ENCODE data around the gene OTUB2. TPM values are rescaled to one million over a fixed set of nuclear protein-coding genes. Genes with fewer than 3 reads are reported as not detected.

OTUB2 gene
- total and polyA plus RNA-seq, 2 of the 8 experiments (the other 6 are each of a cell fraction or from before 2014, with no cell fraction given): 2.2 to 4.2 TPM

- WGBS, 2 experiments (ENCODE audit: extremely low coverage in 1 of 2, insufficient coverage in 1 of 2, insufficient read length in 1 of 2, insufficient replicate concordance in 2 of 2, low coverage in 1 of 2, low lambda C conversion rate in 2 of 2, missing lambda C conversion rate in 1 of 2): 91% methylated on average over 4 of the region's 4 CpGs; no CpG with 5 or more reads in 1 of the 2 experiments
- Histone ChIP-seq H2AFZ (ENCODE audit: low read length) (no peak overlapping the region), H3K79me1 (ENCODE audit: low read depth, low read length) (peaks cover 3% of the 10 kb centered on the region), H3K56ac (replicated peaks; ENCODE audit: insufficient read length, low read depth, low read length) (no peak overlapping the region), H3K23me2 (ENCODE audit: low read depth, low read length) (peaks cover 5% of the 10 kb centered on the region; the same call in 1 of the 2 replicates), H3K4me1 (replicated peaks in 1 of 4; ENCODE audit: control insufficient read depth in 3 of 4, insufficient read depth in 4 of 4, low read length in 3 of 4) (peaks cover 0 to 6% (median 3%) of the 10 kb centered on the region in 4 experiments; a peak in 2 of 7 replicates), H3K79me2 (ENCODE audit: control insufficient read depth in 1 of 2, insufficient read depth in 2 of 2, low read length in 2 of 2) (no peaks in the 10 kb centered on the region), H3K4ac (replicated peaks; ENCODE audit: insufficient read length, low read depth, low read length) (no peak overlapping the region), H4K91ac (replicated peaks; ENCODE audit: insufficient read length, low read length) (no peak overlapping the region), H2AK5ac (ENCODE audit: low read depth, low read length) (no peak overlapping the region), H2BK120ac (replicated peaks; ENCODE audit: low read depth, low read length) (no peak overlapping the region), H3K4me2 (ENCODE audit: insufficient read depth in 1 of 2, low read depth in 2 of 2, low read length in 2 of 2) (no peak overlapping the region), H4K20me1 (replicated peaks in 1 of 2; ENCODE audit: control insufficient read depth in 1 of 2, insufficient read depth in 2 of 2, low read length in 2 of 2) (no peaks in the 10 kb centered on the region), H2BK20ac (ENCODE audit: low read length) (no peak overlapping the region), H2BK5ac (ENCODE audit: low read depth, low read length) (no peak overlapping the region), H3K27me3 (replicated peaks in 1 of 4; ENCODE audit: control insufficient read depth in 3 of 4, extremely low read depth in 1 of 4, insufficient read depth in 3 of 4, low read length in 3 of 4) (peaks cover 0 to 3% (median 3%) of the 10 kb centered on the region in 4 experiments; a peak in 2 of 7 replicates), H3K9me3 (ENCODE audit: insufficient read depth in 2 of 2, low read depth in 1 of 2, low read length in 1 of 2) (no peaks in the 10 kb centered on the region), H2BK12ac (ENCODE audit: low read depth, low read length) (no peak overlapping the region), H4K5ac (ENCODE audit: insufficient read length, low read depth, low read length) (no peak overlapping the region), H4K8ac (ENCODE audit: extremely low read depth, insufficient read depth, low read length) (no peak overlapping the region), H3K18ac (ENCODE audit: extremely low read depth, low read length) (no peak overlapping the region; the same call in 1 of the 2 replicates), H3K23ac (ENCODE audit: insufficient read length) (no peak overlapping the region), H3K9ac (replicated peaks in 1 of 4; ENCODE audit: extremely low read depth in 1 of 4, low read depth in 3 of 4, low read length in 3 of 4) (no peak overlapping the region), H2BK15ac (ENCODE audit: low read length) (no peak overlapping the region), H3K4me3 (ENCODE audit: extremely low read depth in 1 of 4, insufficient read depth in 2 of 4, low read depth in 3 of 4, low read length in 4 of 4) (no peak overlapping the region), H3K27ac (ENCODE audit: low read depth, low read length) (no peak overlapping the region), H3K36me3 (ENCODE audit: control insufficient read depth in 2 of 4, insufficient read depth in 4 of 4, low read length in 3 of 4) (no peaks in the 10 kb centered on the region), H3K14ac (ENCODE audit: insufficient read length) (no peak overlapping the region)
- POLR2A ChIA-PET (ENCODE audit: partially characterized antibody): interaction anchor here (1.4 kb wide), 1 partner anchor 9 kb away, joined by 4 read pairs; no protein-coding TSS in a partner anchor
- TF ChIP-seq TBP (IDR thresholded peaks at IDR 0.05; ENCODE audit: low read depth, low read length) (no peak), SP4 (IDR thresholded peaks at IDR 0.05; ENCODE audit: low read length) (no peak), HDAC6 (IDR thresholded peaks at IDR 0.05; ENCODE audit: low read depth, low read length) (no peak), TAF7 (optimal IDR thresholded peaks at IDR 0.05; ENCODE audit: borderline replicate concordance, low read depth, low read length) (no peak)
- CTCF ChIA-PET (ENCODE audit: partially characterized antibody): interaction anchor here (0.7 to 3.9 kb wide), 12 partner anchors 8 to 114 kb away, joined by 3 to 23 read pairs (median 3); partner anchors contain the start of gene CCDC197
- no peak for FAIRE-seq
- no peak for DNase-seq (ENCODE audit: low read depth in 1 of 2, low spot score in 2 of 2)
Observed at GRCh38 chr14:94028450-94028826, 2.3 kb downstream of the OTUB2 start.

Data from H1 (cell line).